DOHH2 (cell line): ENCODE measurements around the gene METTL8.
"Not testable (repeated sequence)": the region's sequence is repeated elsewhere in the genome, so short reads cannot be mapped to it uniquely, and the experiment has no call there.

ENCODE experiments used
- EZH2phosphoT487 ChIP-seq: fragments of 200-600 bp; sonication (generic); IDR thresholded peaks from 2 replicates; pipeline ENCODE4 v1.6.1; 2017; ENCODE audit warnings: borderline replicate concordance, mild to moderate bottlenecking, antibody characterized with exemption, low read length, moderate library complexity, mixed read lengths
- TF ChIP-seq, protein P1 (sequence below): fragments of 200-600 bp; sonication (generic); IDR thresholded peaks from one replicate; pipeline ENCODE4 v1.5.1; 2014; ENCODE audit warnings: antibody characterized with exemption, mild to moderate bottlenecking, low read depth, low read length; ENCODE audit not compliant: poor library complexity, severe bottlenecking

DNA sequence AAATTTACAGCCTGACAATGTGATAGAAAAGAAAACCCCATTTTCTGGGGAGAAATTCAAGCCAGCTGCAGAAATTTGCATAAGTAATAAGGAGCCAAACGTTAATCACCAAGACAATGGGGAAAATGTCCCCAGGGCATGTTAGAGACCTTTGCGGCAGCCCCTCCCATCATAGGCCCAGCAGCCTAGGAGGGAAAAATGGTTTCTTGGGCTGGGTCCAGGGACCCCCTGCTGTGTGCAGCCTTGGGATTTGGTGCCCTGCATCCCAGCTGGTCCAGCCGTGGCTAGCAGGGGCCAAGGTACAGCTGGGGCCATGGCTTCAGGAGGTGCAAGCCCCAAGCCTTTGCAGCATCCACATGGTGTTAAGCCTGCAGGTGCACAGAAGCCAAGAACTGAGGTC is 121.6 kb downstream of the METTL8 start:
- TF ChIP-seq, protein P1, sequence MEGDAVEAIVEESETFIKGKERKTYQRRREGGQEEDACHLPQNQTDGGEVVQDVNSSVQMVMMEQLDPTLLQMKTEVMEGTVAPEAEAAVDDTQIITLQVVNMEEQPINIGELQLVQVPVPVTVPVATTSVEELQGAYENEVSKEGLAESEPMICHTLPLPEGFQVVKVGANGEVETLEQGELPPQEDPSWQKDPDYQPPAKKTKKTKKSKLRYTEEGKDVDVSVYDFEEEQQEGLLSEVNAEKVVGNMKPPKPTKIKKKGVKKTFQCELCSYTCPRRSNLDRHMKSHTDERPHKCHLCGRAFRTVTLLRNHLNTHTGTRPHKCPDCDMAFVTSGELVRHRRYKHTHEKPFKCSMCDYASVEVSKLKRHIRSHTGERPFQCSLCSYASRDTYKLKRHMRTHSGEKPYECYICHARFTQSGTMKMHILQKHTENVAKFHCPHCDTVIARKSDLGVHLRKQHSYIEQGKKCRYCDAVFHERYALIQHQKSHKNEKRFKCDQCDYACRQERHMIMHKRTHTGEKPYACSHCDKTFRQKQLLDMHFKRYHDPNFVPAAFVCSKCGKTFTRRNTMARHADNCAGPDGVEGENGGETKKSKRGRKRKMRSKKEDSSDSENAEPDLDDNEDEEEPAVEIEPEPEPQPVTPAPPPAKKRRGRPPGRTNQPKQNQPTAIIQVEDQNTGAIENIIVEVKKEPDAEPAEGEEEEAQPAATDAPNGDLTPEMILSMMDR: not testable (repeated sequence)
- TF ChIP-seq EZH2phosphoT487: not testable (repeated sequence)
